IMR-90 (cell line): ENCODE results near the gene FDX1.

Source experiments
- BHLHE40 ChIP-seq: fragments of 150-350 bp; IDR thresholded peaks from 2 replicates; pipeline ENCODE4 v1.6.1; 2016; ENCODE audit warnings: mild to moderate bottlenecking, low read depth, low read length
- CEBPB ChIP-seq: IDR thresholded peaks from 2 replicates; pipeline ENCODE4 v1.6.1; 2012; ENCODE audit warnings: low read depth, low read length, improper control_type of control experiment
- CTCF ChIP-seq: conservative IDR thresholded peaks from 2 replicates; pipeline ENCODE4 v1.5.1; 2012; ENCODE audit warnings: mild to moderate bottlenecking, low read depth, low read length, improper control_type of control experiment
- ELK1 ChIP-seq: fragments of 150-350 bp; IDR thresholded peaks from 2 replicates; pipeline ENCODE4 v1.6.1; 2016; ENCODE audit warnings: low read depth, mild to moderate bottlenecking, low read length, moderate library complexity, borderline replicate concordance
- MAFK ChIP-seq: IDR thresholded peaks from 2 replicates; pipeline ENCODE4 v1.6.1; 2012; ENCODE audit warnings: low read depth, low read length, improper control_type of control experiment
- MAZ ChIP-seq: IDR thresholded peaks from 2 replicates; pipeline ENCODE4 v1.6.1; 2012; ENCODE audit warnings: low read depth, mild to moderate bottlenecking, low read length, improper control_type of control experiment, moderate library complexity, borderline replicate concordance
- MXI1 ChIP-seq: IDR thresholded peaks from 2 replicates; pipeline ENCODE4 v1.6.1; 2012; ENCODE audit warnings: low read depth, mild to moderate bottlenecking, low read length, moderate library complexity, borderline replicate concordance
- NFE2L2 ChIP-seq: fragments of 150-350 bp; IDR thresholded peaks from 2 replicates; pipeline ENCODE4 v1.6.1; 2016; ENCODE audit warnings: low read depth, mild to moderate bottlenecking, low read length
- POLR2A ChIP-seq: IDR thresholded peaks from 2 replicates; pipeline ENCODE4 v1.6.1; 2012; ENCODE audit warnings: mild to moderate bottlenecking, low read depth, low read length
- RAD21 ChIP-seq: IDR thresholded peaks from 2 replicates; pipeline ENCODE4 v1.6.1; 2012; ENCODE audit warnings: low read length, improper control_type of control experiment
- RFX5 ChIP-seq: IDR thresholded peaks from 2 replicates; pipeline ENCODE4 v1.8.0; 2012; ENCODE audit warnings: low read depth, mild to moderate bottlenecking, low read length, moderate library complexity
- USF2 ChIP-seq: fragments of 150-350 bp; IDR thresholded peaks from 2 replicates; pipeline ENCODE4 v1.6.1; 2017; ENCODE audit warnings: mild to moderate bottlenecking, antibody characterized with exemption, low read length, low read depth

- TF ChIP-seq POLR2A, result no peak
- no peak for TF ChIP-seq CTCF
- no peak for TF ChIP-seq MXI1
- TF ChIP-seq USF2, result no peak
- TF ChIP-seq CEBPB, result no peak
- TF ChIP-seq RFX5, result no peak
- no peak for TF ChIP-seq RAD21
- no peak for TF ChIP-seq BHLHE40
- no peak for TF ChIP-seq MAFK
- no peak for TF ChIP-seq ELK1
- TF ChIP-seq MAZ, result no peak
- no peak for TF ChIP-seq NFE2L2
Measured at GRCh38 chr11:110513846-110514437, 84.2 kb downstream of the FDX1 start.
